Activated B cell treated with CpG ODN at 0.5 μM for 24 hours (primary cell): ENCODE data around the gene ACOT11. TPM values are rescaled to one million over a fixed set of nuclear protein-coding genes. Genes with fewer than 3 reads are reported as not detected.
"Not testable (repeated sequence)": the region's sequence is repeated elsewhere in the genome, so short reads cannot be mapped to it uniquely, and the experiment has no call there.

Experiments
- ATAC-seq: fragments of 200-7000 bp; cut with Tn5 transposase; one replicate; pipeline ENCODE4 v1.10.0; 2021; ENCODE audit warnings: low read depth, mild to moderate bottlenecking, moderate library complexity
- CTCF ChIA-PET: fragments of 350-600 bp; sonication (Branson Sonifier 250); formaldehyde crosslinking; loops from one replicate; lab custom pipeline; 2021; ENCODE audit warnings: antibody characterized with exemption; lab: Charles Lee
- POLR2A ChIA-PET: fragments of 350-600 bp; sonication (Branson Sonifier 250); formaldehyde crosslinking; loops from one replicate; lab custom pipeline; 2021; ENCODE audit warnings: antibody characterized with exemption; lab: Charles Lee
- DNase-seq: peaks from one replicate; pipeline ENCODE4 v3.0.0; 2022
- H3K27ac Mint-ChIP-seq: one replicate; pipeline ENCODE4 v1.8.0; 2020; ENCODE audit warnings: mixed read lengths
- H3K27me3 Mint-ChIP-seq: one replicate; pipeline ENCODE4 v1.8.0; 2021; ENCODE audit warnings: mixed read lengths
- H3K36me3 Mint-ChIP-seq: one replicate; pipeline ENCODE4 v1.8.0; 2021; ENCODE audit warnings: low read depth, mixed read lengths
- H3K4me1 Mint-ChIP-seq: one replicate; pipeline ENCODE4 v1.8.0; 2021; ENCODE audit warnings: mixed read lengths
- H3K4me3 Mint-ChIP-seq: one replicate; pipeline ENCODE4 v1.8.0; 2020; ENCODE audit warnings: mild to moderate bottlenecking, mixed read lengths
- H3K9me3 Mint-ChIP-seq: one replicate; pipeline ENCODE4 v1.8.0; 2020; ENCODE audit warnings: mixed read lengths
- intact Hi-C: fragments of 100-400 bp; cut with micrococcal nuclease; formaldehyde crosslinking; loops from one replicate; pipeline ENCODE4 v1.15.1; 2024
- total RNA-seq: library from RNA; stranded (reverse); gene quantifications from 2 replicates; pipeline ENCODE4 v1.2.3, GENCODE V29; 2022
- TF ChIP-seq, protein P1 (sequence below): fragments of 200-600 bp; IDR thresholded peaks from one replicate; pipeline ENCODE4 v1.8.0; 2022; ENCODE audit warnings: antibody characterized with exemption, mild to moderate bottlenecking

Gene ACOT11
- total RNA-seq, 1 donor from 2014 or later = 0.16 TPM

DNA sequence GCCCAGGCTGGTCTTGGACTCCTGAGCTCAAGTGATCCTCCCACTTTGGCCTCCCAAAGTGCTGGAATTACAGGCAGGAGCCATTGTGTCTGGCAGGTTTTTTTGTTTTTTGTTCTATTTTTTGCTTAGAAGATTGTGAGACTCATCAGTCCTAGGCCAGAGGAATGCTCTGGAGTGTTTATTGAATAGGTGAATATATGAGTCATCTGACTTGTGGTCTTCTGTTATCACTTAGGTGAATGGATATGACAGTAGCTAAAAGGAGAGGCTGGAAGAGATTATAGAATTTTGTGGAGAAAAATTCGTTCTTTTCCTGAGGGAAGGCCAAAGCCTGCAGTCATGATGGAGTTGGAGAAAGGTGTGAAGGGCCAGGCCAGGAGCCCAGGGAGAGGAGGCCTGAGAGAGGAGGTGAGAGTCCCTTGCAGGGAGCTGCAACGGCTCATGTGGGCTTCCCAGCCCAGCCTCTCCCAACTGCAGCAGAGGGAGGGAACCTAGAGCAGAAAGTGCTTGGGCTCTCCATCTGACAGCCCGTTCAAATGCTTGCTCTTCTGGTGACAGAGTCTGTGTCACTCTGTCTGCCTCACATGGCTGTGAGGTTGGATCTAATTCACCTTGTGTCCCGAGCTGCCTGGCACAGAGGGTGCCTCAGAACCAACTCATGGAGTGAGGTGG, 31.6 kb upstream of the ACOT11 start:
- no peak overlapping the region for H3K4me3 Mint-ChIP-seq
- H3K4me1 Mint-ChIP-seq = no peaks in the 10 kb centered on the region
- no peaks in the 10 kb centered on the region for H3K9me3 Mint-ChIP-seq
- ChIA-PET CTCF (no interaction called here), POLR2A (no interaction called here)
- no peak overlapping the region for H3K27ac Mint-ChIP-seq
- H3K36me3 Mint-ChIP-seq = no peaks in the 10 kb centered on the region
- intact Hi-C loops = no loop called here
- DNase-seq (no peak), ATAC-seq (no peak)
- H3K27me3 Mint-ChIP-seq = no peaks in the 10 kb centered on the region
- TF ChIP-seq, protein P1, sequence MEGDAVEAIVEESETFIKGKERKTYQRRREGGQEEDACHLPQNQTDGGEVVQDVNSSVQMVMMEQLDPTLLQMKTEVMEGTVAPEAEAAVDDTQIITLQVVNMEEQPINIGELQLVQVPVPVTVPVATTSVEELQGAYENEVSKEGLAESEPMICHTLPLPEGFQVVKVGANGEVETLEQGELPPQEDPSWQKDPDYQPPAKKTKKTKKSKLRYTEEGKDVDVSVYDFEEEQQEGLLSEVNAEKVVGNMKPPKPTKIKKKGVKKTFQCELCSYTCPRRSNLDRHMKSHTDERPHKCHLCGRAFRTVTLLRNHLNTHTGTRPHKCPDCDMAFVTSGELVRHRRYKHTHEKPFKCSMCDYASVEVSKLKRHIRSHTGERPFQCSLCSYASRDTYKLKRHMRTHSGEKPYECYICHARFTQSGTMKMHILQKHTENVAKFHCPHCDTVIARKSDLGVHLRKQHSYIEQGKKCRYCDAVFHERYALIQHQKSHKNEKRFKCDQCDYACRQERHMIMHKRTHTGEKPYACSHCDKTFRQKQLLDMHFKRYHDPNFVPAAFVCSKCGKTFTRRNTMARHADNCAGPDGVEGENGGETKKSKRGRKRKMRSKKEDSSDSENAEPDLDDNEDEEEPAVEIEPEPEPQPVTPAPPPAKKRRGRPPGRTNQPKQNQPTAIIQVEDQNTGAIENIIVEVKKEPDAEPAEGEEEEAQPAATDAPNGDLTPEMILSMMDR = no peak

GRCh38 chr1:54517496-54517895, 30.5 kb upstream of the ACOT11 start:
- Mint-ChIP-seq H3K9me3 (no peaks in the 10 kb centered on the region), H3K4me1 (no peaks in the 10 kb centered on the region), H3K36me3 (no peaks in the 10 kb centered on the region), H3K4me3 (no peak overlapping the region), H3K27ac (no peak overlapping the region), H3K27me3 (no peaks in the 10 kb centered on the region)
- POLR2A ChIA-PET = no interaction called here
- DNase-seq (no peak), ATAC-seq (no peak)
- TF ChIP-seq, protein P1 = no peak
- intact Hi-C loops = no loop called here
- CTCF ChIA-PET = no interaction called here

DNA sequence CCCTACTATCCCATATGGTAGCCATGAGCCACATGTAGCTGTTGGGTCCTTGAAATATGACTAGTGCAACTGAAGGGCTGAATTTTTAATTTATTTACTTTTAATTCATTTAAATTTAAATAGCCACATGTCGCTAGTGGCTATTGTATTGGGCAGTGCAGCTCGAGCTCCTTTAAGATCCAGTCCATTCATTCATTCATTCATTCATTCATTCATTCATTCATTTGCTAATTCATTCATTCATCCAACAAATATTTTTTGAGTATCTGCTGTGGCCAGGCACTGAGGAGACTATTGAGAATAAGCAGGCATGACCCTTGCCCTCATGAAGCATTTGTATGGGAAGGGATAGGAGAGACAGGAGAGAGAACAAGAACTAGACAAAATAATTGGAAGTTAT, 29.5 kb upstream of the ACOT11 start:
- intact Hi-C loops = no loop called here
- Mint-ChIP-seq H3K4me3 (no peak overlapping the region), H3K27ac (no peak overlapping the region), H3K36me3 (no peaks in the 10 kb centered on the region), H3K27me3 (no peaks in the 10 kb centered on the region), H3K9me3 (no peaks in the 10 kb centered on the region), H3K4me1 (no peaks in the 10 kb centered on the region)
- ATAC-seq (no peak), DNase-seq (no peak)
- ChIA-PET POLR2A (no interaction called here), CTCF (no interaction called here)
- TF ChIP-seq, protein P1 = no peak

- intact Hi-C loops = no loop called here
- no peaks in the 10 kb centered on the region for H3K27me3 Mint-ChIP-seq
- no peak overlapping the region for H3K4me3 Mint-ChIP-seq
- CTCF ChIA-PET = no interaction called here
- H3K4me1 Mint-ChIP-seq = no peaks in the 10 kb centered on the region
- no peak for ATAC-seq
- no peaks in the 10 kb centered on the region for H3K9me3 Mint-ChIP-seq
- H3K27ac Mint-ChIP-seq = no peak overlapping the region
- POLR2A ChIA-PET = no interaction called here
- no peaks in the 10 kb centered on the region for H3K36me3 Mint-ChIP-seq
- no peak for DNase-seq
- TF ChIP-seq, protein P1 = no peak
Observed at GRCh38 chr1:54519709-54520108, 28.3 kb upstream of the ACOT11 start.

DNA sequence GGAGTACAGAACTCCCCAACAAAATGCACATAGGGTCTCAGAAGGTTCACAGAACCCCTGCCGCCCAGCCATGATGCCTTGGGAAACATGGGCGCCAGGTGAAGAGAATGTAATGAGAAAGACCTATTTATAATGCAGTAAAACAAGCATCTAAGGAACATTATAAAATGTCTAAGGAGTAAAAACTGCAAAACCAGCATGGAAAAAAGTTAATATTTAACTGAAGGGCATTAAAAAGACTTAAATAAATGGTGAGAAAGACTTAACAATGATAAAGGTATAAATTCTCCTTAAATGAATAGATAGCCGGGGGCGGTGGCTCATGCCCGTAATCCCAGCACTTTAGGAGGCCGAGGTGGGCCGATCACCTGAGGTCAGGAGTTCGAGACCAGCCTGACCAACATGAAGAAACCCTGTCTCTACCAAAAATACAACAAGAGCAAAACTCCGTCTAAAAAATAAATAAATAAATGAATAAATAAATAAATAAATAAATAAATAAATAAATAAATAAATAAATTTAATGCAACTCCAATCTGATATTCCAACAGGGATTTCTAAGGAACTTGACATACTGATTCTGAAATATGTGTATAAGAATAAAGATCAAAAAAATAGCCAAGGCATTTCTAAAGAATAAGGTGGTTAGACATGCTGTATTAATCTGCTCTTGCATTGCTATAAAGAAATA, 27.3 kb upstream of the ACOT11 start:
- Mint-ChIP-seq H3K36me3 (no peaks in the 10 kb centered on the region), H3K27ac (no peak overlapping the region), H3K4me1 (no peaks in the 10 kb centered on the region), H3K9me3 (no peaks in the 10 kb centered on the region), H3K4me3 (no peak overlapping the region), H3K27me3 (no peaks in the 10 kb centered on the region)
- no peak for ATAC-seq
- DNase-seq = no peak
- TF ChIP-seq, protein P1 = no peak
- intact Hi-C loops = no loop called here
- ChIA-PET CTCF (no interaction called here), POLR2A (no interaction called here)

DNA sequence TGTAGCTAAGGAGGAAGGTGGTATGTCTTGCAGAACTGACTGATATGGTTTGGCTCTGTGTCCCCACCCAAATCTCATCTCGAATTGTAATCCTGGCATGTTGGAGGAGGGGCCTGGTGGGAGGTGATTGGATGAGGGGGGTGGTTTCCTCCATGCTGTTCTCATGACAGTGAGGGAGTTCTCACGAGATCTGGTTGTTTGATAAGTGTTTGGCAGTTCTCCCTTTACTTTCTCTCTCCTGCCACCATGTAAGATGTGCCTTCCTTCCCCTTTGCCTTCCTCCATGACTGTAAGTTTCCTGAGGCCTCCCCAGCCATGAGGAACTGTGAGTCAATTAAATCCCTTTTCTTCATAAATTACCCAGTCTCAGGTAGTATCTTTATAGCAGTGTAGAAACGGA, 21.5 kb upstream of the ACOT11 start:
- ATAC-seq, DNase-seq, CTCF ChIA-PET, H3K27ac Mint-ChIP-seq, intact Hi-C loops, H3K4me3 Mint-ChIP-seq, POLR2A ChIA-PET, H3K9me3 Mint-ChIP-seq, H3K36me3 Mint-ChIP-seq, H3K27me3 Mint-ChIP-seq, H3K4me1 Mint-ChIP-seq: not testable (repeated sequence)
